ENCODE measurements around the gene SIGLECL1. TPM values are rescaled to one million over a fixed set of nuclear protein-coding genes. Genes with fewer than 3 reads are reported as not detected.

Gene SIGLECL1
- total RNA-seq (not detected), total RNA-seq (0 to 0.09 (median 0) reads per million in 29 experiments)
- not detected for total RNA-seq (2013)

DNA sequence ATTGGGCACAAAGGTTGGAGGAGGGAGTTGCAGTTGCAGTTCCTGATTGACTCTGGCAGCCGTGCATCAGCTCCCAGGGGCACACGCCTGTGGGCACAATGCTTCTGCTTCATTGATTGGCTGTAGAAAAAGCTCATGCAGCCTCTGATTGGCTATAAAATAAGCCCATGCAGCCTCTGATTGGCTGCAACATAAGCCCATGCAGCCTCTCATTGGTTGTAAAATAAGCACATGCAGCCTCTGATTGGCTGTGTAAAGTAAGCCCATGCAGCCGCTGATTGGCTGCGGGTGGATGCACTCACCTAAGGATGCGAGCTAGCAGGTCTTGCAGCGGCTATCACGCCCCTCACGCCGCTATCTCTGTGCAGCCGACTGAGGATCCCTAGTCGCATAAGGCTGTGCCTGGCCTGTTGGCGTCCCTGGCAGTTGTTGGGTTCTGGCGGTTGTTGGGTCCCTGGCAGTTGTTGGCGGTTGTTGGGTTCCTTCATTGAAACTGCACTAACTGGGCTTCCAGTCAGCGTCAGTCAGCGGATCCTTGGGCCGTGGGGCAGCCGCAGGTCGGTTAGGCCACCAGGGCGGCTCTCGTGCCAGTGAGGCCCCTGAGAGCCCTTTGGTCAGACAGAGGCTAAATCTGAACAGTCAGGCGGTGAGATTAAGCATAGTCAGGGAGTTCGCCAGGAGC is at the start of gene SIGLECL1:
TSS of gene SIGLECL1 (plus strand) at position 295 of the 682 bp plus-strand sequence. CDS start 12,993 bp downstream, outside the sequence.
- H3K36me3 Mint-ChIP-seq = no peaks in the 10 kb centered on the region
- ATAC-seq (replicated peaks in 1 of 4) (no peak), DNase-seq (no peak)
- ChIA-PET POLR2A (no interaction called here), CTCF (no interaction called here)
- Histone ChIP-seq H3K9me3 (no peaks in the 10 kb centered on the region), H3K4me3 (ENCODE audit: control insufficient read depth in 1 of 2, extremely low read depth in 1 of 2, low read length in 1 of 2) (no peak within 1 kb of the TSS), H3K27me3 (replicated peaks in 1 of 2; ENCODE audit: control insufficient read depth in 2 of 2, extremely low read depth in 1 of 2, insufficient read depth in 2 of 2, low read length in 1 of 2) (peaks cover 0 to 11% of the 10 kb centered on the region in 2 experiments), H3K36me3 (ENCODE audit: control insufficient read depth in 2 of 2, extremely low read depth in 1 of 2, insufficient read depth in 1 of 2, low read length in 1 of 2) (no peaks in the 10 kb centered on the region), H3K4me1 (ENCODE audit: control insufficient read depth in 1 of 2, extremely low read depth in 1 of 2, insufficient read depth in 2 of 2, low read length in 2 of 2) (no peaks in the 10 kb centered on the region), H3K27ac (ENCODE audit: low read length) (no peak within 1 kb of the TSS)
- WGBS (ENCODE audit: insufficient coverage) = 95% methylated on average over 23 of the region's 23 CpGs
- no peak within 1 kb of the TSS for H3K27ac Mint-ChIP-seq
- peaks cover 9 to 16% of the 10 kb centered on the region in 2 donors for H3K27me3 Mint-ChIP-seq
- H3K4me3 Mint-ChIP-seq = no peak within 1 kb of the TSS
- peaks cover 2 to 11% (median 7%) of the 10 kb centered on the region in 3 donors for H3K4me1 Mint-ChIP-seq
- no peaks in the 10 kb centered on the region for H3K9me3 Mint-ChIP-seq

DNA sequence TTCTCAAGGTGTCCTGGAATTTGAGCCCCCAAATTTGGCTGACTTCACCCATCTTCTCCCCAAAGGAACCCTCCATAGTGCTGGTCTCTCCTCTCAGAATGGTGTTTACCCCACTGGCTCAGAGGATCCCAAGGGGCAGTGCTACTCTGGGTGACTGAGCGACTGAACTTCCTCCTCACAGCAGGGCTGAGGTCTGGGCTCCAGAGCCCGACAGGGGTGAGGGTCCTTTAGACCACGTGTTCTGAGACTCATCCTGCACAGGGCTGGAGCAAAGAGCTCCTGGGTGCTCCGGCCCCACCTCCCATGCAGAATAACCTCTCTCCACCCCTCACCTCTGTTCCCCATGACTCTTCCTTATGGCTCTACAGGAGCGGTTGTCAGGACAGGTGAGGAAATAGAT is 49.2 kb upstream of the SIGLECL1 start:
- POLR2A ChIA-PET = no interaction called here
- no peak overlapping the region for H3K4me3 ChIP-seq (ENCODE audit: control insufficient read depth in 1 of 2, extremely low read depth in 1 of 2, low read length in 1 of 2)
- CTCF ChIA-PET = no interaction called here
- H3K27me3 ChIP-seq (replicated peaks in 1 of 2; ENCODE audit: control insufficient read depth in 2 of 2, extremely low read depth in 1 of 2, insufficient read depth in 2 of 2, low read length in 1 of 2) = peaks cover 0 to 37% of the 10 kb centered on the region in 2 experiments
- no peaks in the 10 kb centered on the region for H3K9me3 ChIP-seq
- H3K36me3 ChIP-seq (ENCODE audit: control insufficient read depth in 2 of 2, extremely low read depth in 1 of 2, insufficient read depth in 1 of 2, low read length in 1 of 2) = no peaks in the 10 kb centered on the region
- Mint-ChIP-seq H3K9me3 (no peaks in the 10 kb centered on the region), H3K4me1 (no peaks in the 10 kb centered on the region), H3K27me3 (peaks cover 23 to 45% of the 10 kb centered on the region in 2 donors), H3K27ac (no peak overlapping the region), H3K4me3 (no peak overlapping the region), H3K36me3 (no peaks in the 10 kb centered on the region)
- no peak overlapping the region for H3K27ac ChIP-seq (ENCODE audit: low read length)
- WGBS (ENCODE audit: insufficient coverage) = 44% methylated on average over 2 of the region's 5 CpGs
- no peak for DNase-seq
- no peak for ATAC-seq (replicated peaks in 1 of 4)
- no peaks in the 10 kb centered on the region for H3K4me1 ChIP-seq (ENCODE audit: control insufficient read depth in 1 of 2, extremely low read depth in 1 of 2, insufficient read depth in 2 of 2, low read length in 2 of 2)

DNA sequence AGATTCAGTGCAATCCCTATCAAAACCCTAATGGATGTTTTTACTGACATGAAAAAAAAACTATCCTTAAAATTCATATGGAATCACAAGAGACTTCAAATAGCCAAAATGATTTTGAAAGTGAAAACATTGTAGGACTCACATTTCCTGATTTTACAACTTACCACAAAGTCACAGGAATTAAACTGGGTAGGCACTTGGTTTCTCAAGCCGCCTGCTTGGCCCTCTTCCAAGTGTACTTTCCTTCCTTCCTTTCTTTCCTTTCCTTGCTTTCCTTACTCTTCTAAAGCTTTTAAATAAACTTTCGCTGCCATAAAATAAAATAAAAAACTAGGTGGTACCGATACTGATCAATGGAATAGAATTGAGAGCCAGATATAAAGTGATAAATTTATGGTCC is 47.0 kb upstream of the SIGLECL1 start:
- ATAC-seq (replicated peaks in 1 of 4) = no peak
- no peak overlapping the region for H3K27ac Mint-ChIP-seq
- POLR2A ChIA-PET = no interaction called here
- H3K9me3 Mint-ChIP-seq = no peaks in the 10 kb centered on the region
- DNase-seq = no peak
- no peaks in the 10 kb centered on the region for H3K9me3 ChIP-seq
- no peak overlapping the region for H3K4me3 Mint-ChIP-seq
- no peak overlapping the region for H3K27ac ChIP-seq (ENCODE audit: low read length)
- CTCF ChIA-PET = no interaction called here
- peaks cover 30 to 46% of the 10 kb centered on the region in 2 donors for H3K27me3 Mint-ChIP-seq
- peaks cover 0 to 32% of the 10 kb centered on the region in 2 experiments for H3K27me3 ChIP-seq (replicated peaks in 1 of 2; ENCODE audit: control insufficient read depth in 2 of 2, extremely low read depth in 1 of 2, insufficient read depth in 2 of 2, low read length in 1 of 2)
- no peaks in the 10 kb centered on the region for H3K4me1 ChIP-seq (ENCODE audit: control insufficient read depth in 1 of 2, extremely low read depth in 1 of 2, insufficient read depth in 2 of 2, low read length in 2 of 2)
- no peaks in the 10 kb centered on the region for H3K36me3 Mint-ChIP-seq
- no peak overlapping the region for H3K4me3 ChIP-seq (ENCODE audit: control insufficient read depth in 1 of 2, extremely low read depth in 1 of 2, low read length in 1 of 2)
- no CpG with 5 or more reads among the region's 3 CpGs for WGBS (ENCODE audit: insufficient coverage)
- H3K4me1 Mint-ChIP-seq = no peaks in the 10 kb centered on the region
- no peaks in the 10 kb centered on the region for H3K36me3 ChIP-seq (ENCODE audit: control insufficient read depth in 2 of 2, extremely low read depth in 1 of 2, insufficient read depth in 1 of 2, low read length in 1 of 2)

GRCh38 chr19:51204321-51204720 is 46.6 kb upstream of the SIGLECL1 start:
- Histone ChIP-seq H3K9me3 (no peaks in the 10 kb centered on the region), H3K4me1 (ENCODE audit: control insufficient read depth in 1 of 2, extremely low read depth in 1 of 2, insufficient read depth in 2 of 2, low read length in 2 of 2) (no peaks in the 10 kb centered on the region), H3K4me3 (ENCODE audit: control insufficient read depth in 1 of 2, extremely low read depth in 1 of 2, low read length in 1 of 2) (no peak overlapping the region), H3K36me3 (ENCODE audit: control insufficient read depth in 2 of 2, extremely low read depth in 1 of 2, insufficient read depth in 1 of 2, low read length in 1 of 2) (no peaks in the 10 kb centered on the region), H3K27me3 (replicated peaks in 1 of 2; ENCODE audit: control insufficient read depth in 2 of 2, extremely low read depth in 1 of 2, insufficient read depth in 2 of 2, low read length in 1 of 2) (peaks cover 0 to 29% of the 10 kb centered on the region in 2 experiments), H3K27ac (ENCODE audit: low read length) (no peak overlapping the region)
- no peak overlapping the region for H3K27ac Mint-ChIP-seq
- no peaks in the 10 kb centered on the region for H3K4me1 Mint-ChIP-seq
- no peak for ATAC-seq (replicated peaks in 1 of 4)
- peaks cover 30 to 43% of the 10 kb centered on the region in 2 donors for H3K27me3 Mint-ChIP-seq
- no peak overlapping the region for H3K4me3 Mint-ChIP-seq
- ChIA-PET POLR2A (no interaction called here), CTCF (no interaction called here)
- H3K9me3 Mint-ChIP-seq = no peaks in the 10 kb centered on the region
- DNase-seq = no peak
- H3K36me3 Mint-ChIP-seq = no peaks in the 10 kb centered on the region
- 79% methylated on average over 3 of the region's 6 CpGs for WGBS (ENCODE audit: insufficient coverage)

DNA sequence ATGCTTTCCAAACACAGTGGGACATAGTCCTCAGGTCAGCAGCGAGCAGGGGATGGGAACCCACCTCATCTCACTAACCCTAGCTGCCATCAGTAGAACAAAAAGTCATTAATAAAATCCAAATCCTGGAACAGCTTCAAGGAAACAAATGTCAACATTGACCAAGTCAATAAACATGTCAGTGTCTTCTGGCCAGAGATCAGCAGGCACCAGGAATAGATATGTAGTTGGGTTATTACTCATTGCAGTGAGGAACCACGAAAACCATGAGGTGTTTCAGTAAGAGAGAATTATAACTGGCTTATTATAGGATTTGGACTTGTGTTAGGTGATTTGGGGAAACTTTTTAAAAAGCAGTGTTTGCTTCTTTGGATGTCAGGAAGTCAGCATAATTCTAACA is 43.1 kb upstream of the SIGLECL1 start:
- H3K4me1 ChIP-seq (ENCODE audit: control insufficient read depth in 1 of 2, extremely low read depth in 1 of 2, insufficient read depth in 2 of 2, low read length in 2 of 2) = no peaks in the 10 kb centered on the region
- Mint-ChIP-seq H3K4me3 (no peak overlapping the region), H3K27me3 (peaks cover 26 to 31% of the 10 kb centered on the region in 2 donors), H3K36me3 (no peaks in the 10 kb centered on the region), H3K4me1 (peaks cover 0 to 2% (median 0%) of the 10 kb centered on the region in 3 donors), H3K27ac (no peak overlapping the region), H3K9me3 (no peaks in the 10 kb centered on the region)
- H3K9me3 ChIP-seq = no peaks in the 10 kb centered on the region
- no peak overlapping the region for H3K27ac ChIP-seq (ENCODE audit: low read length)
- DNase-seq (no peak), ATAC-seq (replicated peaks in 1 of 4) (no peak)
- 43% methylated on average over 1 of the region's 2 CpGs for WGBS (ENCODE audit: insufficient coverage)
- CTCF ChIA-PET = no interaction called here
- no peaks in the 10 kb centered on the region for H3K36me3 ChIP-seq (ENCODE audit: control insufficient read depth in 2 of 2, extremely low read depth in 1 of 2, insufficient read depth in 1 of 2, low read length in 1 of 2)
- POLR2A ChIA-PET = no interaction called here
- H3K4me3 ChIP-seq (ENCODE audit: control insufficient read depth in 1 of 2, extremely low read depth in 1 of 2, low read length in 1 of 2) = no peak overlapping the region
- peaks cover 0 to 14% of the 10 kb centered on the region in 2 experiments for H3K27me3 ChIP-seq (replicated peaks in 1 of 2; ENCODE audit: control insufficient read depth in 2 of 2, extremely low read depth in 1 of 2, insufficient read depth in 2 of 2, low read length in 1 of 2)

- no peak overlapping the region for H3K4me3 ChIP-seq (ENCODE audit: control insufficient read depth in 1 of 2, extremely low read depth in 1 of 2, low read length in 1 of 2)
- no peaks in the 10 kb centered on the region for H3K36me3 ChIP-seq (ENCODE audit: control insufficient read depth in 2 of 2, extremely low read depth in 1 of 2, insufficient read depth in 1 of 2, low read length in 1 of 2)
- no peaks in the 10 kb centered on the region for H3K36me3 Mint-ChIP-seq
- H3K9me3 ChIP-seq = no peaks in the 10 kb centered on the region
- no peak overlapping the region for H3K4me3 Mint-ChIP-seq
- H3K4me1 ChIP-seq (ENCODE audit: control insufficient read depth in 1 of 2, extremely low read depth in 1 of 2, insufficient read depth in 2 of 2, low read length in 2 of 2) = no peaks in the 10 kb centered on the region
- ChIA-PET POLR2A (no interaction called here), CTCF (no interaction called here)
- DNase-seq (no peak), ATAC-seq (replicated peaks in 1 of 4) (no peak)
- H3K9me3 Mint-ChIP-seq = no peaks in the 10 kb centered on the region
- no peak overlapping the region for H3K27ac ChIP-seq (ENCODE audit: low read length)
- H3K27me3 ChIP-seq (replicated peaks in 1 of 2; ENCODE audit: control insufficient read depth in 2 of 2, extremely low read depth in 1 of 2, insufficient read depth in 2 of 2, low read length in 1 of 2) = peaks cover 0 to 13% of the 10 kb centered on the region in 2 experiments
- H3K27me3 Mint-ChIP-seq = peaks cover 19 to 23% of the 10 kb centered on the region in 2 donors
- H3K4me1 Mint-ChIP-seq = peaks cover 0 to 2% (median 0%) of the 10 kb centered on the region in 3 donors
- WGBS (ENCODE audit: insufficient coverage) = no CpG with 5 or more reads among the region's 6 CpGs
- H3K27ac Mint-ChIP-seq = no peak overlapping the region
Observed at GRCh38 chr19:51210191-51210784, 40.6 kb upstream of the SIGLECL1 start.

All from T-cell (primary cell).